HEK293 (cell line): ENCODE measurements around the gene ADM5.

Experiments
- CTCF ChIA-PET: fragments of 350-600 bp; formaldehyde crosslinking; extraction: SDS; loops from one replicate; lab custom pipeline; 2021; ENCODE audit warnings: antibody characterized with exemption; lab: Yijun Ruan, JAX
- POLR2A ChIA-PET: fragments of 300-600 bp; formaldehyde crosslinking; extraction: SDS; loops from one replicate; lab custom pipeline; 2020; ENCODE audit warnings: antibody characterized with exemption, inconsistent platforms; lab: Yijun Ruan, JAX
- H3K27ac ChIP-seq: fragments of 200-500 bp; sonication (Bioruptor generic); 2 replicates; pipeline ENCODE4 v1.5.1; 2014; ENCODE audit warnings: low read depth, low read length, control low read depth, inconsistent platforms; ENCODE audit errors: extremely low read depth
- H3K36me3 ChIP-seq, 2 experiments: fragments of 200-500 bp in 1 of 2; sonication (Bioruptor generic) in 1 of 2; 1 replicate in 1 of 2; 2 replicates in 1 of 2; pipeline ENCODE4 v1.5.1; 2014 to 2017; ENCODE audit warnings: inconsistent platforms in 2 of 2, low read length in 2 of 2; ENCODE audit not compliant: control insufficient read depth in 2 of 2, insufficient read depth in 1 of 2
- H3K4me1 ChIP-seq: fragments of 200-500 bp; sonication (Bioruptor generic); 2 replicates; pipeline ENCODE4 v1.5.1; 2014; ENCODE audit warnings: mild to moderate bottlenecking, low read length, inconsistent platforms; ENCODE audit not compliant: control insufficient read depth, insufficient read depth
- H3K4me3 ChIP-seq: 2 replicates; pipeline ENCODE4 v1.5.1; 2011; ENCODE audit warnings: low read depth, mild to moderate bottlenecking, control low read depth, low read length, moderate library complexity
- H3K9me3 ChIP-seq: fragments of 200-500 bp; sonication (Bioruptor generic); 2 replicates; pipeline ENCODE4 v1.5.1; 2014; ENCODE audit warnings: low read depth, low read length, inconsistent platforms; ENCODE audit not compliant: control insufficient read depth, insufficient read depth
- BCL11B ChIP-seq: fragments of 450-650 bp; formaldehyde crosslinking; IDR thresholded peaks from 2 replicates; pipeline ENCODE4 v1.5.1; 2016; ENCODE audit warnings: low read depth, missing biosample characterization, missing genetic modification characterization
- CTCF ChIP-seq: fragments of 450-650 bp; formaldehyde crosslinking; IDR thresholded peaks from 2 replicates; pipeline ENCODE4 v1.5.1; 2016; ENCODE audit warnings: missing biosample characterization, missing genetic modification characterization
- GLIS1 ChIP-seq: fragments of 450-650 bp; formaldehyde crosslinking; IDR thresholded peaks from 2 replicates; pipeline ENCODE4 v1.5.1; 2016; ENCODE audit warnings: missing biosample characterization, missing genetic modification characterization
- KLF1 ChIP-seq: fragments of 450-650 bp; formaldehyde crosslinking; IDR thresholded peaks from 2 replicates; pipeline ENCODE4 v1.5.1; 2016; ENCODE audit warnings: missing biosample characterization, missing genetic modification characterization
- KLF10 ChIP-seq: fragments of 450-650 bp; IDR thresholded peaks from 2 replicates; pipeline ENCODE4 v1.5.1; 2018; ENCODE audit warnings: missing biosample characterization, mild to moderate bottlenecking, missing genetic modification characterization
- KLF17 ChIP-seq: fragments of 450-650 bp; formaldehyde crosslinking; IDR thresholded peaks from 2 replicates; pipeline ENCODE4 v1.5.1; 2016; ENCODE audit warnings: missing biosample characterization, missing genetic modification characterization
- ZBTB10 ChIP-seq: fragments of 450-650 bp; formaldehyde crosslinking; IDR thresholded peaks from 2 replicates; pipeline ENCODE4 v1.5.1; 2016; ENCODE audit warnings: missing biosample characterization, missing genetic modification characterization
- ZNF112 ChIP-seq: fragments of 450-650 bp; formaldehyde crosslinking; IDR thresholded peaks from 2 replicates; pipeline ENCODE4 v1.5.0; 2017; ENCODE audit warnings: missing biosample characterization, missing genetic modification characterization
- ZNF138 ChIP-seq: fragments of 450-650 bp; formaldehyde crosslinking; IDR thresholded peaks from 2 replicates; pipeline ENCODE4 v1.5.1; 2016; ENCODE audit warnings: missing biosample characterization, missing genetic modification characterization, borderline replicate concordance
- ZNF148 ChIP-seq: fragments of 450-650 bp; formaldehyde crosslinking; IDR thresholded peaks from 2 replicates; pipeline ENCODE4 v1.5.0; 2017; ENCODE audit warnings: missing biosample characterization, missing genetic modification characterization, borderline replicate concordance
- ZNF169 ChIP-seq: fragments of 450-650 bp; formaldehyde crosslinking; IDR thresholded peaks from 2 replicates; pipeline ENCODE4 v1.5.1; 2016; ENCODE audit warnings: missing biosample characterization, missing genetic modification characterization
- ZNF174 ChIP-seq: fragments of 450-650 bp; formaldehyde crosslinking; IDR thresholded peaks from 2 replicates; pipeline ENCODE4 v1.5.0; 2017; ENCODE audit warnings: missing biosample characterization, mild to moderate bottlenecking, missing genetic modification characterization
- ZNF324 ChIP-seq: fragments of 450-650 bp; formaldehyde crosslinking; IDR thresholded peaks from 2 replicates; pipeline ENCODE4 v1.5.1; 2016; ENCODE audit warnings: missing biosample characterization, missing genetic modification characterization
- ZNF335 ChIP-seq: fragments of 450-650 bp; formaldehyde crosslinking; conservative IDR thresholded peaks from 2 replicates; pipeline ENCODE4 v1.5.1; 2016; ENCODE audit warnings: missing biosample characterization, missing genetic modification characterization
- ZNF391 ChIP-seq: fragments of 450-650 bp; formaldehyde crosslinking; IDR thresholded peaks from 2 replicates; pipeline ENCODE4 v1.5.1; 2016; ENCODE audit warnings: low read depth, missing biosample characterization, missing genetic modification characterization, borderline replicate concordance
- ZNF394 ChIP-seq: fragments of 450-650 bp; formaldehyde crosslinking; IDR thresholded peaks from 2 replicates; pipeline ENCODE4 v1.5.1; 2016; ENCODE audit warnings: missing biosample characterization, missing genetic modification characterization, mild to moderate bottlenecking, moderate library complexity, borderline replicate concordance
- ZNF558 ChIP-seq: fragments of 450-650 bp; formaldehyde crosslinking; IDR thresholded peaks from 2 replicates; pipeline ENCODE4 v1.5.1; 2016; ENCODE audit warnings: missing biosample characterization, missing genetic modification characterization
- ZNF654 ChIP-seq: fragments of 450-650 bp; formaldehyde crosslinking; IDR thresholded peaks from 2 replicates; pipeline ENCODE4 v1.5.1; 2016; ENCODE audit warnings: low read depth, missing biosample characterization, missing genetic modification characterization
- ZNF660 ChIP-seq: fragments of 450-650 bp; IDR thresholded peaks from 2 replicates; pipeline ENCODE4 v1.5.1; 2018; ENCODE audit warnings: missing biosample characterization, mild to moderate bottlenecking, missing genetic modification characterization

ADM5 gene

GRCh38 chr19:49677901-49678674, 11.3 kb upstream of the ADM5 start (continued):
- TF ChIP-seq ZNF335 (tag by site-specific recombination) (peak; percentile 94), ZNF169 (tag by site-specific recombination) (no peak), ZNF112 (no peak), ZNF174 (tag by site-specific recombination) (no peak), ZNF654 (tag by site-specific recombination) (peak; percentile 60), ZNF138 (tag by site-specific recombination) (no peak), CTCF (tag by site-specific recombination) (peak; percentile 85)

- H3K4me1 ChIP-seq, result peaks cover 17% of the 10 kb centered on the region
- ChIA-PET POLR2A (interaction anchor here (0.6 to 1.5 kb wide), 3 partner anchors 39 to 85 kb away, joined by 3 to 4 read pairs (median 3); partner anchors contain the start of gene RRAS), CTCF (interaction anchor here (0.6 to 2.1 kb wide), 14 partner anchors 9 to 436 kb away, joined by 3 to 17 read pairs (median 3); no protein-coding TSS in a partner anchor)
- no peaks in the 10 kb centered on the region for H3K9me3 ChIP-seq
- H3K36me3 ChIP-seq, result peaks cover 32 to 34% of the 10 kb centered on the region in 2 experiments
- no peak overlapping the region for H3K27ac ChIP-seq
- no peak overlapping the region for H3K4me3 ChIP-seq
- TF ChIP-seq KLF17 (tag by site-specific recombination) (0 out of 2 replicates have a peak, but pooled peaks have one; percentile 26), ZNF394 (no peak), BCL11B (no peak), ZNF558 (tag by site-specific recombination) (no peak), ZBTB10 (tag by site-specific recombination) (no peak; the same call in 1 of the 2 replicates), GLIS1 (peak; percentile 53), ZNF148 (no peak), ZNF660 (no peak), ZNF324 (tag by site-specific recombination) (no peak), ZNF391 (tag by site-specific recombination) (no peak), ZNF335 (tag by site-specific recombination) (no peak), KLF10 (tag by site-specific recombination) (peak; percentile 52; the same call in 1 of the 2 replicates), KLF1 (tag by site-specific recombination) (peak; percentile 47)
Measured at GRCh38 chr19:49678985-49679770, 10.2 kb upstream of the ADM5 start.
